ENCODE results near the gene ENO3.

Gene ENO3

GRCh38 chr17:4948166-4948930, 2.6 kb upstream of the ENO3 start, which contains the start of gene PFN1:
Gene PFN1 (minus strand): TSS chr17:4948530. CDS start chr17:4948394, 136 bp downstream.
- Histone ChIP-seq H3K4me1 (ENCODE audit: control insufficient read depth, low read length) (peaks cover 57% of the 10 kb centered on the region), H3K79me2 (ENCODE audit: control insufficient read depth, low read length) (peaks cover 60% of the 10 kb centered on the region)
- TF ChIP-seq, protein P1, sequence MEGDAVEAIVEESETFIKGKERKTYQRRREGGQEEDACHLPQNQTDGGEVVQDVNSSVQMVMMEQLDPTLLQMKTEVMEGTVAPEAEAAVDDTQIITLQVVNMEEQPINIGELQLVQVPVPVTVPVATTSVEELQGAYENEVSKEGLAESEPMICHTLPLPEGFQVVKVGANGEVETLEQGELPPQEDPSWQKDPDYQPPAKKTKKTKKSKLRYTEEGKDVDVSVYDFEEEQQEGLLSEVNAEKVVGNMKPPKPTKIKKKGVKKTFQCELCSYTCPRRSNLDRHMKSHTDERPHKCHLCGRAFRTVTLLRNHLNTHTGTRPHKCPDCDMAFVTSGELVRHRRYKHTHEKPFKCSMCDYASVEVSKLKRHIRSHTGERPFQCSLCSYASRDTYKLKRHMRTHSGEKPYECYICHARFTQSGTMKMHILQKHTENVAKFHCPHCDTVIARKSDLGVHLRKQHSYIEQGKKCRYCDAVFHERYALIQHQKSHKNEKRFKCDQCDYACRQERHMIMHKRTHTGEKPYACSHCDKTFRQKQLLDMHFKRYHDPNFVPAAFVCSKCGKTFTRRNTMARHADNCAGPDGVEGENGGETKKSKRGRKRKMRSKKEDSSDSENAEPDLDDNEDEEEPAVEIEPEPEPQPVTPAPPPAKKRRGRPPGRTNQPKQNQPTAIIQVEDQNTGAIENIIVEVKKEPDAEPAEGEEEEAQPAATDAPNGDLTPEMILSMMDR (IDR thresholded peaks at IDR 0.05; ENCODE audit: low read depth, low read length, poor library complexity, severe bottlenecking), result no peak
- no peak for TF ChIP-seq EZH2phosphoT487 (IDR thresholded peaks at IDR 0.05; ENCODE audit: borderline replicate concordance, low read length)

DNA sequence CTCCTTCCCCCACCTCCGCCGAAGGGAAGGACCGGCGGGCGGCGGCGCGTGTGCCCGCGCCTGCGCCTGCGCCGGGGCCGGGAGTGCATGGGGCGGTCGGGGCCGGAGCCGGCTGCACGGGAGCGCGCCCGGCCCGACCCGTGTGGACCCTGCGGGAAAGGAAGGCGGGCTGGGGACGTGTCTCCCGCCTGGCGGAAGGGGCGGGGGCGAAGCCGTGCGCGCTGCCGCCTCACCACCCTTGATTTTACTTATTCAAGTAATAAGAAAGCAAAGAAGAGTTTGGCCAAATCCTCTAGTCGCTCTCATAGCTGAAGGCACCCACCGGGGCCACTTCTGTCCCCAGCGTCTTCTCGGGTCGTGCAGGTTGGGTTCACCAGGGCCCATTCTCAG, 2.0 kb upstream of the ENO3 start:
- Histone ChIP-seq H3K27ac (ENCODE audit: low read depth, low read length) (peak overlapping the region; percentile 99), H3K79me2 (ENCODE audit: control insufficient read depth, low read length) (peaks cover 55% of the 10 kb centered on the region)

More at GRCh38 chr17:4948166-4948930, 2.6 kb upstream of the ENO3 start, which contains the start of gene PFN1:
- no peaks in the 10 kb centered on the region for H3K9me3 ChIP-seq (ENCODE audit: control insufficient read depth, insufficient read depth, low read length)
- H3F3A ChIP-seq (ENCODE audit: control insufficient read depth, insufficient read depth), result peaks cover 48% of the 10 kb centered on the region
- no peaks in the 10 kb centered on the region for H3K9me2 ChIP-seq (replicated peaks; ENCODE audit: control insufficient read depth, low read length)
- peaks cover 13% of the 10 kb centered on the region; the same call in 1 of the 2 replicates for H4K20me1 ChIP-seq (ENCODE audit: control insufficient read depth, insufficient read depth, low read depth, low read length)
- H3K4me3 ChIP-seq (ENCODE audit: low read length), result peak within 1 kb of the TSS; percentile 93
- peaks cover 50% of the 10 kb centered on the region for H3K36me3 ChIP-seq (ENCODE audit: control insufficient read depth, low read length)
- no peaks in the 10 kb centered on the region for H3K27me3 ChIP-seq (ENCODE audit: control insufficient read depth, low read length)
- H3K4me2 ChIP-seq (ENCODE audit: low read length), result peak within 1 kb of the TSS; percentile 94
- H3K27ac ChIP-seq (ENCODE audit: low read depth, low read length), result peak within 1 kb of the TSS; percentile 99

GRCh38 chr17:4949321-4950074, 1.4 kb upstream of the ENO3 start:
- TF ChIP-seq, protein P1 (IDR thresholded peaks at IDR 0.05; ENCODE audit: low read depth, low read length, poor library complexity, severe bottlenecking), result no peak
- TF ChIP-seq EZH2phosphoT487 (IDR thresholded peaks at IDR 0.05; ENCODE audit: borderline replicate concordance, low read length), result no peak
- H3K79me2 ChIP-seq (ENCODE audit: control insufficient read depth, low read length), result peaks cover 49% of the 10 kb centered on the region
- peaks cover 40% of the 10 kb centered on the region for H3K36me3 ChIP-seq (ENCODE audit: control insufficient read depth, low read length)
- H3K9me2 ChIP-seq (replicated peaks; ENCODE audit: control insufficient read depth, low read length), result no peaks in the 10 kb centered on the region
- peak overlapping the region; percentile 94 for H3K4me2 ChIP-seq (ENCODE audit: low read length)
- H3K4me1 ChIP-seq (ENCODE audit: control insufficient read depth, low read length), result peaks cover 46% of the 10 kb centered on the region
- H4K20me1 ChIP-seq (ENCODE audit: control insufficient read depth, insufficient read depth, low read depth, low read length), result peaks cover 13% of the 10 kb centered on the region; the same call in 1 of the 2 replicates
- H3K9me3 ChIP-seq (ENCODE audit: control insufficient read depth, insufficient read depth, low read length), result no peaks in the 10 kb centered on the region
- H3K27ac ChIP-seq (ENCODE audit: low read depth, low read length), result peak overlapping the region; percentile 99
- no peaks in the 10 kb centered on the region for H3K27me3 ChIP-seq (ENCODE audit: control insufficient read depth, low read length)
- peak overlapping the region; percentile 93 for H3K4me3 ChIP-seq (ENCODE audit: low read length)
- H3F3A ChIP-seq (ENCODE audit: control insufficient read depth, insufficient read depth), result peaks cover 37% of the 10 kb centered on the region

More for the DNA sequence above, 2.0 kb upstream of the ENO3 start:
- peaks cover 43% of the 10 kb centered on the region for H3F3A ChIP-seq (ENCODE audit: control insufficient read depth, insufficient read depth)
- H3K4me1 ChIP-seq (ENCODE audit: control insufficient read depth, low read length), result peaks cover 52% of the 10 kb centered on the region
- peak overlapping the region; percentile 94 for H3K4me2 ChIP-seq (ENCODE audit: low read length)
- H4K20me1 ChIP-seq (ENCODE audit: control insufficient read depth, insufficient read depth, low read depth, low read length), result peaks cover 13% of the 10 kb centered on the region; the same call in 1 of the 2 replicates
- peak overlapping the region; percentile 93 for H3K4me3 ChIP-seq (ENCODE audit: low read length)
- no peaks in the 10 kb centered on the region for H3K9me2 ChIP-seq (replicated peaks; ENCODE audit: control insufficient read depth, low read length)
- no peaks in the 10 kb centered on the region for H3K27me3 ChIP-seq (ENCODE audit: control insufficient read depth, low read length)
- H3K9me3 ChIP-seq (ENCODE audit: control insufficient read depth, insufficient read depth, low read length), result no peaks in the 10 kb centered on the region
- H3K36me3 ChIP-seq (ENCODE audit: control insufficient read depth, low read length), result peaks cover 45% of the 10 kb centered on the region
- TF ChIP-seq, protein P1 (IDR thresholded peaks at IDR 0.05; ENCODE audit: low read depth, low read length, poor library complexity, severe bottlenecking), result no peak
- TF ChIP-seq EZH2phosphoT487 (IDR thresholded peaks at IDR 0.05; ENCODE audit: borderline replicate concordance, low read length), result no peak
